AG04450 (cell line): Measurements from ENCODE around the gene TLE1. TPM values are rescaled to one million over a fixed set of nuclear protein-coding genes. Genes with fewer than 3 reads are reported as not detected.
"Not testable (repeated sequence)": the region's sequence is repeated elsewhere in the genome, so short reads cannot be mapped to it uniquely, and the experiment has no call there.

ENCODE experiments used
- CTCF ChIA-PET: fragments of 300-600, 350-600 bp; formaldehyde crosslinking; extraction: SDS; loops from one replicate; lab custom pipeline; 2022; ENCODE audit warnings: antibody characterized with exemption, inconsistent platforms; lab: Charles Lee
- POLR2A ChIA-PET: fragments of 350-600 bp; formaldehyde crosslinking; extraction: SDS; loops from one replicate; lab custom pipeline; 2021; ENCODE audit warnings: antibody characterized with exemption, inconsistent platforms; lab: Yijun Ruan, JAX
- DNase-seq: peaks from one replicate; pipeline ENCODE4 v3.0.0-alpha.2; 2011; ENCODE audit warnings: low read depth, low spot score
- H3K27ac ChIP-seq: one replicate; pipeline ENCODE4 v1.5.1; 2012; ENCODE audit warnings: low read depth, low read length, control low read depth
- H3K27me3 ChIP-seq: one replicate; pipeline ENCODE4 v1.6.0; 2012; ENCODE audit warnings: low read length; ENCODE audit not compliant: control insufficient read depth, insufficient read depth
- H3K4me3 ChIP-seq: 2 replicates; pipeline ENCODE4 v1.5.1; 2011; ENCODE audit warnings: mild to moderate bottlenecking, low read depth, low read length, control low read depth
- H3K9me3 ChIP-seq: 2 replicates; pipeline ENCODE4 v1.5.1; 2012; ENCODE audit warnings: low read length; ENCODE audit not compliant: control insufficient read depth, insufficient read depth
- polyA plus RNA-seq: library from polyadenylated mRNA; depleted of rRNA; stranded (reverse); fragments of >200 nt; gene quantifications from 2 replicates; pipeline ENCODE4 v1.2.3, GENCODE V29; 2011
- TF ChIP-seq, protein P1 (sequence below): IDR thresholded peaks from 2 replicates; pipeline ENCODE4 v1.5.1; 2011; ENCODE audit warnings: low read depth, low read length, control low read depth, inconsistent platforms

TLE1 gene
- polyA plus RNA-seq, 1 experiment, result 42.8 TPM

DNA sequence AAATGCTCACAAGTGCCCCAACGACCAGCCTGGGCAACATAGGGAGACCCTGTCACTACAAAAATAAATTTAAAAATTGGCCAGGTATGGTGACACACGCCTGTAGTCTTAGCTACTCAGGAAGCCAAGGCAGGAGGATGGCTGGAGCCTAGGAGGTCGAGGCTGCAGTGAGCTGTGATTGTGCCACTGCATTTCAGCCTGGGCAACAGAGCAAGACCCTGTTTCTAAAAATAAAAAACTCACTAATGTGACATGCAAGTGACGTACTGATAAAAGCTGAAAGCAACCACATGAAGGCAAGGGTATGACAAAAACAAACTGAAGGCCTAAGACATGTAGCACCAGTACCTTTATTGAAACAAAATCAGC is 81.1 kb downstream of the TLE1 start:
- H3K27me3 ChIP-seq, result no peaks in the 10 kb centered on the region
- H3K27ac ChIP-seq, result no peak overlapping the region
- CTCF ChIA-PET, result interaction anchor here (1.4 kb wide), 1 partner anchor 998 kb away, joined by 3 read pairs; no protein-coding TSS in a partner anchor
- DNase-seq, result no peak
- TF ChIP-seq, protein P1, sequence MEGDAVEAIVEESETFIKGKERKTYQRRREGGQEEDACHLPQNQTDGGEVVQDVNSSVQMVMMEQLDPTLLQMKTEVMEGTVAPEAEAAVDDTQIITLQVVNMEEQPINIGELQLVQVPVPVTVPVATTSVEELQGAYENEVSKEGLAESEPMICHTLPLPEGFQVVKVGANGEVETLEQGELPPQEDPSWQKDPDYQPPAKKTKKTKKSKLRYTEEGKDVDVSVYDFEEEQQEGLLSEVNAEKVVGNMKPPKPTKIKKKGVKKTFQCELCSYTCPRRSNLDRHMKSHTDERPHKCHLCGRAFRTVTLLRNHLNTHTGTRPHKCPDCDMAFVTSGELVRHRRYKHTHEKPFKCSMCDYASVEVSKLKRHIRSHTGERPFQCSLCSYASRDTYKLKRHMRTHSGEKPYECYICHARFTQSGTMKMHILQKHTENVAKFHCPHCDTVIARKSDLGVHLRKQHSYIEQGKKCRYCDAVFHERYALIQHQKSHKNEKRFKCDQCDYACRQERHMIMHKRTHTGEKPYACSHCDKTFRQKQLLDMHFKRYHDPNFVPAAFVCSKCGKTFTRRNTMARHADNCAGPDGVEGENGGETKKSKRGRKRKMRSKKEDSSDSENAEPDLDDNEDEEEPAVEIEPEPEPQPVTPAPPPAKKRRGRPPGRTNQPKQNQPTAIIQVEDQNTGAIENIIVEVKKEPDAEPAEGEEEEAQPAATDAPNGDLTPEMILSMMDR, result no peak
- no peak overlapping the region for H3K4me3 ChIP-seq
- H3K9me3 ChIP-seq, result peaks cover 2% of the 10 kb centered on the region; the same call in 1 of the 2 replicates
- POLR2A ChIA-PET, result no interaction called here

DNA sequence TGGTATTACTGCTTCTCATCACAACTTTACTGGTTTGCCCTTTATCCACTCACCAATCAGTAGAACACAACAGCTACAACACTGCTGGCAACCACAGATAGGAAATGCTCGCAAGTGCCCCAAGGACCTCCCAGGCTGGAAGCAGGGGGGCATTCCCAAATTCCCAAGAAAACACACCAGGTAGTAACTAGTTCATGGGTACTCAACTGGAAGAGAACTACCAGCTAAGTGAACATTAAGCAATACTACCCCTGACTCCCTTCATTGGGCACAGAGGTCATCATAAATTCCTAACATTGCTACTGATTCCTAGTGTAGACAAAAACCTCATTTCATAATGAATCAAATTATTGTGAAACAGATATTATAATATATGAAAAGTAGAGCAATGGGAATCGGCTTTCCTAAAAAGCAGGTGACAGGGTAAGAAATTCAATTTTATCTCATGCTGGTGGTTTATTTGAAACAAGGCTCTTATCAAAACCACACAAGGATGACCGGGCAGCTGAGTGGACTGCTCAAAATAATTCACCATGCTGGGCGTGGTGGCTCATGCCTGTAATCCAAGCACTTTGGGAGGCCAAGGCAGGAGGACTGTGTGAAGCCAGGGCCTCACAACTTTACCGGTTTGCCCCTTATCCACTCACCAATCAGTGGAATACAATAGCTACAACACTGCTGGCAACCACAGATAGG is 81.6 kb downstream of the TLE1 start:
- ChIA-PET CTCF (interaction anchor here (1.4 kb wide), 1 partner anchor 999 kb away, joined by 3 read pairs; no protein-coding TSS in a partner anchor), POLR2A (no interaction called here)
- DNase-seq, result no peak
- Histone ChIP-seq H3K4me3 (no peak overlapping the region), H3K27me3 (no peaks in the 10 kb centered on the region), H3K9me3 (peaks cover 2% of the 10 kb centered on the region; the same call in 1 of the 2 replicates), H3K27ac (no peak overlapping the region)
- TF ChIP-seq, protein P1, result no peak

DNA sequence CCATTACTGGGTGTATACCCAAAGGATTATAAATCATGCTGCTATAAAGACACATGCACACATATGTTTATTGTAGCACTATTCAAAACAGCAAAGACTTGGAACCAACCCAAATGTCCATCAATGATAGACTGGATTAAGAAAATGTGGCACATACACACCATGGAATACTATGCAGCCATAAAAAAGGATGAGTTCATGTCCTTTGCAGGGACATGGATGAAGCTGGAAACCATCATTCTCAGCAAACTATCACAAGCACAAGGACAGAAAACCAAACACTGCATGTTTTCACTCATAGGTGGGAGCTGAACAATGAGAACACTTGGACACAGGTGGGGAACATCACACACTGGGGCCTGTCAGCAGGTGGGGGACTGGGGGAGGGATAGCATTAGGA is 83.1 kb downstream of the TLE1 start:
- DNase-seq, H3K4me3 ChIP-seq, POLR2A ChIA-PET, H3K9me3 ChIP-seq, H3K27ac ChIP-seq, CTCF ChIA-PET, H3K27me3 ChIP-seq: not testable (repeated sequence)

DNA sequence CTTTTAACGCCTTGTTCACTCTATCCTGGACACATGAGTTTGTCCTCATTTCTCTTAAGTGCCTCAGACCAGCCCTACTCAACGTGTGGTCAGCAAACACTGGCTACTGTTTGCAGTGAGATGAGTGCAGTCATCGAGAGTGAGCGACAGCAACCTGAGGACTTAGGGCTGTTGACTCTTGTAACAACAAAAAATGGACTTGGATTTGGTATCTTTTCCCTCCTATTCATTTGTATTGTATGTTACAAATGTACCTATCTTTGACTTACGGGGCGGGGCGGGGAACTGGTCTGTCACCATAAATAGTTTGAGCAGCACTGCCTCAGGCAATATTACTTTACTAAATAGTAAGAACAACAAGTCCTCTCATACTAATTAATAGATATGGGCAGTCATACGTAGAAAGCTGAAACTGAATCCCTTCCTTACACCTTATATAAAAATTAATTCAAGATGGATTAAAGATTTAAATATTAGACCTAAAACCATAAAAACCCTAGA is 84.1 kb downstream of the TLE1 start:
- ChIA-PET POLR2A (no interaction called here), CTCF (no interaction called here)
- Histone ChIP-seq H3K27me3 (no peaks in the 10 kb centered on the region), H3K4me3 (no peak overlapping the region), H3K9me3 (no peaks in the 10 kb centered on the region), H3K27ac (no peak overlapping the region)
- no peak for DNase-seq
- TF ChIP-seq, protein P1, result no peak

DNA sequence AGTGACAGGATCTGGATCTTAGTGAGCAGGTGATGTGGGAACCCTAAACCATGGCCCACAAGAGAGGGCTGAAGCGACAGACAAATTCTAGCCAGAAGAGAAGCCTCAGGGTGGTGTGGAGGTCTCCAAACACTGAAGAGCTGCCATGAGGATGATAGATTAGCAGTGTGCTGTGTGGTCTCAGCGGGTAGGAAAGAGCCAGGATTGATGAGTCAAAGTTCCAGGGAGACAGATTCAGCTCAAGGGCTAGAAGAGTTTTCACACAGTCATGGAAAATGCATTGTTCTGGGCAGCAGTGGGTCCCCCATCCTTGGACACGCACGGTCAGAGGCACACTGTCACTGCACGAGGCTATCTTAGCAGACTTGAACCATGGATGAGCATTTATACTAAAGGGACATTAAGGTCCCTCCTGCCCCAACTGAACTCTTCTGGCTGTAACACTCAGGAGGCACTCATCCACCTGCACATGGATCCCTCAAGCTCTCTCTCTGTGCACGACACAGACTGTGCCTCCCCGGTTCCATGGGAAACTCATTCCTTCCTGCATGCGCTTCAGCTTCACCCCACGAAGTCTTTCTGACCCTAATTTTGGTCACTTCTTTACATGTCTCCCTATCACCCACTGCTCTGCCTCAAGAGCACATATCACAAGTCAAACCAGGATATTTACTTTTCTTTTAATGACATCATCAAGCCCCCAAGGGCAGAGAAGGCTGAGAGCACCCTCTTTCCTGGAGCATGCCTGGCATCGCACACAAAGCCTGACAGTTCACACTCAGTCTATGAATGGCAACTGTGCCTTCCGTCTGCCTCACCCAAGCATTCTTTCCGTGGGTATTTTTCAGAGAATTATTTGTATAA is 84.8 kb downstream of the TLE1 start:
- Histone ChIP-seq H3K27me3 (no peaks in the 10 kb centered on the region), H3K27ac (no peak overlapping the region), H3K4me3 (no peak overlapping the region), H3K9me3 (no peaks in the 10 kb centered on the region)
- POLR2A ChIA-PET, result no interaction called here
- TF ChIP-seq, protein P1, result no peak
- no peak for DNase-seq
- CTCF ChIA-PET, result no interaction called here
